Spleen (tissue), 11 donors: ENCODE results near the gene PTTG1IP. TPM values are rescaled to one million over a fixed set of nuclear protein-coding genes. Genes with fewer than 3 reads are reported as not detected.

Experiments
- DNase-seq: peaks from one replicate; pipeline ENCODE4 v3.0.0-alpha.2; 2020
- H3K27ac ChIP-seq, 8 donors: fragments of 200-600 bp; sonication (generic) in 7 of 8; 1 replicate in 4 of 8; 2 replicates in 4 of 8; pipeline versions ENCODE4 v1.5.0 to v1.8.0; 2016 to 2021; ENCODE audit warnings: inconsistent platforms in 4 of 8, mild to moderate bottlenecking in 4 of 8, moderate library complexity in 1 of 8
- H3K27me3 ChIP-seq, 7 donors: fragments of 200-600 bp; sonication (generic) in 6 of 7; replicated peaks in 1 of 7; 1 replicate in 4 of 7; 2 replicates in 3 of 7; pipeline versions ENCODE4 v1.5.0 to v1.8.0; 2016 to 2021; ENCODE audit warnings: inconsistent platforms in 3 of 7, mild to moderate bottlenecking in 1 of 7
- H3K36me3 ChIP-seq, 6 donors: fragments of 200-600 bp; sonication (generic) in 5 of 6; 1 replicate in 4 of 6; 2 replicates in 2 of 6; pipeline versions ENCODE4 v1.5.0 to v1.8.0; 2016 to 2021; ENCODE audit warnings: inconsistent platforms in 2 of 6
- H3K4me1 ChIP-seq, 6 donors: fragments of 200-600 bp; sonication (generic) in 5 of 6; 1 replicate in 3 of 6; 2 replicates in 3 of 6; pipeline versions ENCODE4 v1.5.0 to v1.8.0; 2016 to 2021; ENCODE audit warnings: inconsistent platforms in 3 of 6
- H3K4me3 ChIP-seq, 8 donors: fragments of 200-600 bp; sonication (generic) in 7 of 8; 1 replicate in 4 of 8; 2 replicates in 4 of 8; pipeline versions ENCODE4 v1.5.0 to v1.8.0; 2016 to 2021; ENCODE audit warnings: inconsistent platforms in 4 of 8, mild to moderate bottlenecking in 4 of 8, moderate library complexity in 2 of 8
- H3K9me3 ChIP-seq, 8 donors: fragments of 200-600 bp; sonication (generic) in 7 of 8; 1 replicate in 4 of 8; 2 replicates in 4 of 8; pipeline versions ENCODE4 v1.5.0 to v1.8.0; 2016 to 2021; ENCODE audit warnings: inconsistent platforms in 4 of 8
- CTCF ChIP-seq, 11 experiments: fragments of 200-600 bp in 7 of 11; fragments of 450-650 bp in 4 of 11; sonication (generic) in 4 of 11; IDR thresholded peaks in 8 of 11; conservative IDR thresholded peaks in 3 of 11; 1 replicate in 7 of 11; 2 replicates in 4 of 11; pipeline versions ENCODE4 v1.4.0 to v1.8.0; 2016 to 2021; ENCODE audit warnings: antibody characterized with exemption in 11 of 11, inconsistent platforms in 4 of 11, mild to moderate bottlenecking in 1 of 11
- POLR2A ChIP-seq, 3 donors: fragments of 450-650 bp; IDR thresholded peaks; one replicate each; pipeline ENCODE4 v1.5.1; 2017; ENCODE audit warnings: antibody characterized with exemption in 3 of 3, mild to moderate bottlenecking in 1 of 3
- POLR2AphosphoS5 ChIP-seq, 3 donors: sonication (generic); formaldehyde crosslinking; IDR thresholded peaks; one replicate each; pipeline ENCODE4 v1.5.1; 2017; ENCODE audit warnings: antibody characterized with exemption in 3 of 3
- WGBS, 5 donors: extraction: QIAGEN DNeasy Blood & Tissue Kit in 3 of 5; methylation state at CpG; one replicate each; pipeline versions ENCODE4 v1.1.5 to v1.1.7; 2013 to 2018; 5-methylcytosine and 5-hydroxymethylcytosine counted together
- intact Hi-C: fragments of 100-400 bp; cut with DNase I; formaldehyde crosslinking; loops from one replicate; pipeline ENCODE4 v1.15.0; 2023; ENCODE audit warnings: low total_unique reads
- polyA plus RNA-seq, 3 donors: library from polyadenylated mRNA; stranded (reverse); fragments of 200-250 nt; gene quantifications; one replicate each; pipeline ENCODE4 v1.2.1, GENCODE V29; 2013
- total RNA-seq, 7 donors: library from RNA; depleted of rRNA in 3 of 7; stranded (reverse); fragments of >200 nt in 3 of 7; fragmentation: NEBNext Ultra II Directional in 4 of 7; extraction: Animal tissue kit (Norgen Biotek cat#: 25700) in 4 of 7; gene quantifications; one replicate each; pipeline versions ENCODE4 v1.1.0 to v1.2.1, GENCODE V29; 2016 to 2021
- donor health status: healthy with polysubstance abuse.
- donor health status: DM: no; HTN: no; CAD: no; lungs with moderate emphysema.
- donor health status: DM: no; HTN: no; CAD: no.
- donor health status: Bipolar disorder and iron deficiency.
- donor health status: healthy.
- donor health status: DM: no; HTN: no; CAD: no.
- donor health status: DM: yes; HTN: yes; CAD: no.

Gene PTTG1IP
- total and polyA plus RNA-seq, 10 donors = 57.6 to 189 (median 135) TPM

DNA sequence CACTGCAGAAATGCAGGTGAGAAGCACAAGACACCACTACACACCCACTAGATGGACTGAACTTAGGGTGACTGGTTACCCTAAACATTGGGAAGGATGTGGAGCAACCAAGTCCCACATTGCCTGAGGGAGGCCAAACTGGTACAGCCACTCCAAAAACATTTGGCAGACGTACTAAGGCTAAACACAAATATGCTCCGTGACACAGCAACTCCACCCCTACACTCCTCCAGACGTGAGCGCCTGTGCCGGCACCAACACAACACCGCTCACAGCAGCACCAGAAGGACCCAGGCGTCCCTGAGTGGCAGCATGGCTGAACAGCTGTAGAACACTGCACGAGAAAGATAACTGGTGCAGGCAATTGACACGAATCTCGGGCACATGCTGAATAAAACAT is 14.7 kb downstream of the PTTG1IP start:
- intact Hi-C loops = no loop called here
- no peak for DNase-seq
- Histone ChIP-seq H3K27me3 (no peaks in the 10 kb centered on the region), H3K4me1 (peaks cover 0 to 90% (median 29%) of the 10 kb centered on the region in 6 donors), H3K4me3 (no peak overlapping the region), H3K9me3 (no peaks in the 10 kb centered on the region), H3K36me3 (peaks cover 0 to 100% (median 88%) of the 10 kb centered on the region in 6 donors), H3K27ac (no peak overlapping the region)
- no peak for TF ChIP-seq POLR2AphosphoS5 (IDR thresholded peaks at IDR 0.05)
- TF ChIP-seq POLR2A (IDR thresholded peaks at IDR 0.05) = no peak
- TF ChIP-seq CTCF (IDR thresholded peaks at IDR 0.05 in 8 of 11, conservative IDR thresholded peaks at IDR 0.05 in 3 of 11) = no peak
- WGBS, 5 donors = 81 to 90% (median 85%) methylated on average over 10 of the region's 10 CpGs

DNA sequence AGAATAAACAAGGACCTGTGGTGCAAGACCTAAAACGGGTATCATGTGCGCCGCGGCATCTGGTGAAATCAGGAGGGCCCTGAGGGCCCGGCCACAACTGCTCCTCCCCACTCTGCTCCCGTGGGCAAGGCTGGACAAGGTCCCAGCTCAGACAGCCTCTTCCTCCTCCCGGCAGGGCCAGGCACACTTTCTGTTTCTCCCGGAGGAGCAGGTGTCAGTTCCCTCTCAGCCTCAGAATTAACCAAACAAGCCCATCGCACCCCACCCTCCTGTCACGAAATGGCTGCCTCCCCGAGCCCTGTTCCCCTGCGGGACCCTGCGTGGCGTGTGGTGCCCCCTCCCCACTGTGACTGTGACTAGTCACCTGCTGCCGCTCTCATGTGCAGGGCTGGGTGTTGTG is 15.2 kb downstream of the PTTG1IP start:
- intact Hi-C loops = no loop called here
- Histone ChIP-seq H3K9me3 (no peaks in the 10 kb centered on the region), H3K36me3 (peaks cover 0 to 100% (median 87%) of the 10 kb centered on the region in 6 donors), H3K4me3 (no peak overlapping the region), H3K27ac (no peak overlapping the region), H3K27me3 (no peaks in the 10 kb centered on the region), H3K4me1 (peaks cover 0 to 89% (median 31%) of the 10 kb centered on the region in 6 donors)
- no peak for TF ChIP-seq POLR2AphosphoS5 (IDR thresholded peaks at IDR 0.05)
- TF ChIP-seq POLR2A (IDR thresholded peaks at IDR 0.05) = no peak
- TF ChIP-seq CTCF (IDR thresholded peaks at IDR 0.05 in 8 of 11, conservative IDR thresholded peaks at IDR 0.05 in 3 of 11) = no peak
- DNase-seq = peak; percentile 48
- 75 to 91% (median 86%) methylated on average over 15 of the region's 15 CpGs for WGBS, 5 donors

DNA sequence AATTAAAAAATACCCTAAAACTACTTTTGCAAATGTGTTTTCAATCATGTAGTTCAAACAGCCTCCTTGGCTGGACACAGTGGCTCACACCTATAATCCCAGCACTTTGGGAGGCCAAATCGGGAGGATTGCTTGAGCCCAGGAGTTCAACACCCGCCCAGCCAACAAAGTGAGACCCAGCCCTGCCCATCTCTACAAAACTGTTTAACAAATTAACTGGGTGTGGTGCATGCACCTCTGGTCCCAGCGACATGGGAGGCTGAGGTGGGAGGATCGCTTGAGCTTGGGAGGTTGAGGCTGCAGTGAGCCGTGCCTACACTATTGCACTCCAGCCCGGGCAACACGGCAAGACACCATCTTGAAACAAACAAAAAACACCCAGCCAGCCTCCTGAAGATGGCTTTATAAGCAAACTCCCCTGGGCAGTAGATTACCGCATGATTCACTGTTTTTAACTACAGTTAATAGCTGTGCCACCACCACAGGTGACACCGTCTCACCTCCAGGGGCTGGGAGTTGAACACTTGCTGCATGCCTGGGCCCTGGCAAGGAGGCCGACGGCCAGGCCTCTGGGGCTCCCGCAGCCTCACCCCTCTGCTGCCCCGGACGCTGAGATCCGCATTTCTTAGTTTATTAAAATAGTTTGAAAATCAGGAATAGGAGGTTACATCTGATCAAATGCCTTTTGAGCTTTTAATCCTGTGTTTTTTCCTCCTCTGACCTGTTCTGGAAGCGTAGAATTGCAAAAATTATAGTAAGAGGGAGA is 16.2 kb downstream of the PTTG1IP start:
- no peak overlapping the region for H3K4me3 ChIP-seq
- TF ChIP-seq POLR2AphosphoS5 (IDR thresholded peaks at IDR 0.05) (no peak), CTCF (IDR thresholded peaks at IDR 0.05 in 8 of 11, conservative IDR thresholded peaks at IDR 0.05 in 3 of 11) (no peak), POLR2A (IDR thresholded peaks at IDR 0.05) (no peak)
- H3K27me3 ChIP-seq = no peaks in the 10 kb centered on the region
- WGBS, 5 donors = 89 to 97% (median 96%) methylated on average over 14 to 16 of the region's 16 CpGs
- no peaks in the 10 kb centered on the region for H3K9me3 ChIP-seq
- peaks cover 0 to 100% (median 90%) of the 10 kb centered on the region in 6 donors for H3K36me3 ChIP-seq
- peaks cover 0 to 89% (median 32%) of the 10 kb centered on the region in 6 donors for H3K4me1 ChIP-seq
- no peak overlapping the region for H3K27ac ChIP-seq
- intact Hi-C loops = no loop called here
- no peak for DNase-seq

GRCh38 chr21:44856131-44856530 is 17.4 kb downstream of the PTTG1IP start:
- Histone ChIP-seq H3K27me3 (no peaks in the 10 kb centered on the region), H3K4me1 (peaks cover 0 to 89% (median 29%) of the 10 kb centered on the region in 6 donors), H3K4me3 (no peak overlapping the region), H3K36me3 (peaks cover 0 to 100% (median 89%) of the 10 kb centered on the region in 6 donors), H3K9me3 (no peaks in the 10 kb centered on the region), H3K27ac (peak overlapping the region in 1 of 8 donors; percentile 55)
- TF ChIP-seq CTCF (IDR thresholded peaks at IDR 0.05 in 8 of 11, conservative IDR thresholded peaks at IDR 0.05 in 3 of 11) = no peak
- TF ChIP-seq POLR2AphosphoS5 (IDR thresholded peaks at IDR 0.05) = peak in 2 of 3 donors; percentile 42 to 45
- no peak for TF ChIP-seq POLR2A (IDR thresholded peaks at IDR 0.05)
- 83 to 89% (median 88%) methylated on average over 17 of the region's 17 CpGs for WGBS, 5 donors
- intact Hi-C loops = no loop called here
- no peak for DNase-seq
